A673 (cell line): ENCODE data around the gene SCGB3A2.

Experiments used
- EZH2 ChIP-seq: fragments of 200-600 bp; sonication (generic); IDR thresholded peaks from 2 replicates; pipeline ENCODE4 v1.6.1; 2017; ENCODE audit warnings: borderline replicate concordance, low read depth, mild to moderate bottlenecking, mixed read lengths, antibody characterized with exemption, low read length; ENCODE audit not compliant: poor library complexity, severe bottlenecking
- TF ChIP-seq, protein P1 (sequence below): fragments of 300-800, 200-600 bp; sonication (generic); conservative IDR thresholded peaks from 2 replicates; pipeline ENCODE4 v1.5.1; 2017; ENCODE audit warnings: low read depth, mild to moderate bottlenecking, antibody characterized with exemption, low read length, moderate library complexity, mixed read lengths

DNA sequence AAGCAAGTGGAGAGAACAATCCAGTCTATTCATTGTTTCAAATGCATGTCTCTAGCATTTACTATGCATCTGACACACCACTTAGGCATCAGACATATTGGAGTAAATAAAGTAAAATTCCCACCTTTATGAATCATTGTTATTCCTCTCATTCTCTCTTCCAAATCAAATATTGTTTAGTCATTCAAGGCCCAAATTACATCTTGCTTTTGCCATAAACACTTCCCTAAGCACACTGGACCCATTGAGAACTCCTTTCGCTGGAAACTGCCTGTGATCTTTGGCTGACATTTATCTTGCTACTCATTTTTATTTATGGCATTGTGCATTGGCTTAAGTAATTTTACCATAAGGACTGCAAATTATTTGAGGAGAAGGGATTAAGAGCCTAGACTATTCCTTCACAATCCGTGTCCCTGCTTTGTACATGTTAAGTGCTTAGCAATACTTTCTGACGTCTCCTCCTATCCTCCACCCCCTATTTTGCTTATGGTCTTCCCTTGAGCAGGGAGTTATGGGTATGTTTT lies 20.4 kb downstream of the SCGB3A2 start:
- TF ChIP-seq, protein P1, sequence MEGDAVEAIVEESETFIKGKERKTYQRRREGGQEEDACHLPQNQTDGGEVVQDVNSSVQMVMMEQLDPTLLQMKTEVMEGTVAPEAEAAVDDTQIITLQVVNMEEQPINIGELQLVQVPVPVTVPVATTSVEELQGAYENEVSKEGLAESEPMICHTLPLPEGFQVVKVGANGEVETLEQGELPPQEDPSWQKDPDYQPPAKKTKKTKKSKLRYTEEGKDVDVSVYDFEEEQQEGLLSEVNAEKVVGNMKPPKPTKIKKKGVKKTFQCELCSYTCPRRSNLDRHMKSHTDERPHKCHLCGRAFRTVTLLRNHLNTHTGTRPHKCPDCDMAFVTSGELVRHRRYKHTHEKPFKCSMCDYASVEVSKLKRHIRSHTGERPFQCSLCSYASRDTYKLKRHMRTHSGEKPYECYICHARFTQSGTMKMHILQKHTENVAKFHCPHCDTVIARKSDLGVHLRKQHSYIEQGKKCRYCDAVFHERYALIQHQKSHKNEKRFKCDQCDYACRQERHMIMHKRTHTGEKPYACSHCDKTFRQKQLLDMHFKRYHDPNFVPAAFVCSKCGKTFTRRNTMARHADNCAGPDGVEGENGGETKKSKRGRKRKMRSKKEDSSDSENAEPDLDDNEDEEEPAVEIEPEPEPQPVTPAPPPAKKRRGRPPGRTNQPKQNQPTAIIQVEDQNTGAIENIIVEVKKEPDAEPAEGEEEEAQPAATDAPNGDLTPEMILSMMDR, result no peak
- no peak for TF ChIP-seq EZH2
